Anterior cingulate cortex (tissue), 58 donors: ENCODE measurements around the gene DDIT3.
"Not testable (repeated sequence)": the region's sequence is repeated elsewhere in the genome, so short reads cannot be mapped to it uniquely, and the experiment has no call there.

Experiments
- DNase-seq, 58 donors: peaks; one replicate each; lab custom pipeline; 2025; lab: John Stamatoyannopoulos, UW

Gene DDIT3

DNA sequence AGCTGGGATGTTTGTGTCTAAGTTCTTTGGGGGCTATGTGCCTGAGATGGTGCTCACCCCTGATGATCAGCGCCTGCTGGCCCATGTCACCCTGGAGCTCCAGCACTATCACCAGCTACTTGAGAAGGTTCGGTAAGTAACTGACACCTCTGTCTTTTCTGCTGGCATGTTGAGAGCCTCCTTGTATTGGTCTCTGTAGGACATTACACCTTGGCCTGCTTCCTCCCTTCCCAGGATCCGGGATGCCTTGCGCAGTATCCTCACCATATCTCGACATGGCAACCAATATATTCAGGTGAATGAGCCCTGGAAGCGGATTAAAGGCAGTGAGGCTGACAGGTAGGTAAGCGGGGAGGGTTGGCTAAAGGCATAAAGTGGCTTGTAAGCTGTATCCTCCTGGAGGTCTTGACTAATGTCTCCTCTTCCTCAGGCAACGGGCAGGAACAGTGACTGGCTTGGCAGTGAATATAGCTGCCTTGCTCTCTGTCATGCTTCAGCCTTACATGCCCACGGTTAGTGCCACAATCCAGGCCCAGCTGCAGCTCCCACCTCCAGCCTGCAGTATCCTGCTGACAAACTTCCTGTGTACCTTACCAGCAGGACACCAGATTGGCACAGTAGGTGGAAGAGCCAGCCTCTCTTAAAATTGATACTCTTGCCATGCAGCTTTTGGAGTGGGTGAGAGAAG lies 5.5 kb downstream of the DDIT3 start:
- DNase-seq = no peak

DNA sequence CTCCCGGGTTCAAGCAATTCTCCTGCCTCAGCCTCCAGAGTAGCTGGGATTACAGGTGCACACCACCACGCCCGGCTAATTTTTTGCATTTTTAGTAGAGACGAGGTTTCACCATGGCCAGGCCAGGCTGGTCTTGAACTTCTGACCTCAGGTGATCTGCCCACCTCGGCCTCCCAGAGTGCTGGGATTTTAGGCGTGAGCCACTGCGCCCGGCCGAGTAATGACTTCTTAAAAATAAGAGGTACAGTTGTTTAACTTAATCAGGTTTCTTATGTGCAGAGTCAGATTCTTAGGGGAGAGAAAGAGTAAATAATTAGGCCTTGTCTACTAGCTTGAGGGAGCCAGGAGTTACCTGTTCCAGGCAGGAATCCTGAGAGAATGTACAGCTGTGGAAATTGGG lies 6.1 kb downstream of the DDIT3 start:
- not testable (repeated sequence) for DNase-seq

DNA sequence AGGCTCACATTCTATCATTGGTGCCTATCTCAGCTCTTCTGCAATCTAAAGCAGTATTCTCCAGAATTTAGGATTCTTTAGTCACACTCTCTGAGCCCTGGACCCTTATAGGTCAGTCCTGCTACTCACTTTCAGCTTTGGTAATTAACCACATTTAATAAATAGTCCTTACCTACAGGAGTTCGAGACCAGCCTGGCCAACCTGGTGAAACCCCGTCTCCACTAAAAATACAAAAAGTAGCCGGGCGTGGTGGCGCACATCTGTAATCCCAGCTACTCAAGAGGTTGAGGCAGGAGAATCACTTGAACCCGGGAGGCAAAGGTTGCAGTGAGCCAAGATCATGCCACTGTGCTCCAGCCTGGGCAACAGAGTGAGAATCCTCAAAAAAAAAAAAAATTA lies 6.6 kb downstream of the DDIT3 start:
- not testable (repeated sequence) for DNase-seq

DNA sequence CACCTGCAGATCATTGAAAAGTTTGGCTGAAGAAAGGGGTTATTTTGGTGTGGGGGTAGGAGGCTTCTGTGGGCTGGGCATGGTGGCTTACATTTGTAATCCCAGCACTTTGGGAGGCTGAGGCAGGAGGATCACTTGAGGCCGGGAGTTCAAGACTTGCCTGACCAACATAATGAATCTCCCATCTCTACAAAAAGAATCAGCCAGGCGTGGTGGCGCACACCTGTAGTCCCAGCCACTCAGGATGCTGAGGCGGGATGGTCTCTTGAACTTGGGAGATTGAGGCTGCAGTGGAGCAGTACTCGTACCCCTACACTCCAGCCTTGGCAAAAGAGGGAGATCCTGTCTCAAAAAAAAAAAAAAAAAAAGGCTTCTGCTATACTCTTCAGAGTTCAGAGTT lies 7.0 kb downstream of the DDIT3 start:
- no peak for DNase-seq

DNA sequence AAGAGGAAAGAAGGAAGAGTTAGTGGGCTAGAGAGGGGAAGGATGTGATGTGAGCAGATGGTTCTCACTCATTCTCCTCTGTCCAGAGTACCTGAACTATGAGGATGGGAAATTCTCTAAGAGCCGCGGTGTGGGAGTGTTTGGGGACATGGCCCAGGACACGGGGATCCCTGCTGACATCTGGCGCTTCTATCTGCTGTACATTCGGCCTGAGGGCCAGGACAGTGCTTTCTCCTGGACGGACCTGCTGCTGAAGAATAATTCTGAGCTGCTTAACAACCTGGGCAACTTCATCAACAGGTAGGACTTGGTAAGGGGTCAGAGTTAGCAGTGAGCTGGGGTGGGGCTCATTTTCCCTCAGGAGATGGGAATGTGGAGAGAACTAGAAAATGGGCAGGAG lies 7.6 kb downstream of the DDIT3 start:
- DNase-seq = no peak

DNA sequence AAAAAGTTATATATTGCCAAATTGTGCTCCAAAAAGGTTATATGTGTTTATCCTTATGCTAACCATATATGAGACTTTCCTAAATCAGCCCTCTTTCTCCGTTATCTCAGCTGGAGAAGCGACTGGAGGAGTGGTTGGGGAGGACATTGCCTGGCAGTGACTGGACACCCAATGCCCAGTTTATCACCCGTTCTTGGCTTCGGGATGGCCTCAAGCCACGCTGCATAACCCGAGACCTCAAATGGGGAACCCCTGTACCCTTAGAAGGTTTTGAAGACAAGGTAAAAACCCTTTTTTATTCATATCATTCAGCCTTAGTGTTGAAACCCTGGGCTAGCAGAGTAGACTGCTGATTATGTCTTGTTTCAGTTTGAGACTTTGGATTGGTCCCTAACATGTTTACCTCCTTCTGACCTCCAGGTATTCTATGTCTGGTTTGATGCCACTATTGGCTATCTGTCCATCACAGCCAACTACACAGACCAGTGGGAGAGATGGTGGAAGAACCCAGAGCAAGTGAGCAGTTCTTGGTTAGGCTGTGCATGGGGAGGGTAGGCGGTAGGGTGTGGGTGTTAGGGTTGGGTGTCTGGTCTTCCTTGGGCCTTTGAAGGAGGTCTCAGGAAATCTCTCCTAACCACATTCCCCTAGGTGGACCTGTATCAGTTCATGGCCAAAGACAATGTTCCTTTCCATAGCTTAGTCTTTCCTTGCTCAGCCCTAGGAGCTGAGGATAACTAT lies 8.6 kb downstream of the DDIT3 start:
- no peak for DNase-seq

DNA sequence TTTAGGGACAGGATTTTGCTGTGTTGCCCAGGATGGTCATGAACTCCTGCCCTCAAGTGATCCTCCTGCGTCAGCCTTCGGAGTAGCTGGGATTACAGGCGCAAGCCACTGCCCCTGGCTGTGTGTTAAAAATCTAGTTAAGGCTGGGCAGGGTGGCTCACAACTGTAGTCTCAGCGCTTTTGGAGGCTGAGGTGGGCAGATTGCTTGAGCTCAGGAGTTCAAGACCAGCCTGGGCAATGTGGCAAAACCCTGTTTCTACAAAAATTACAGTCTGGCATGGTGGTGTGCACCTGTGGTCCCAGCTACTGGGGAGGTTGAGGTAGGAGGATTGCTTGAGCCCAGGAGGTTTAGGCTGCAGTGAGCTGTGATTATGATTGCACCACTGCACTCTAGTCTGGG lies 9.2 kb downstream of the DDIT3 start:
- no peak for DNase-seq

DNA sequence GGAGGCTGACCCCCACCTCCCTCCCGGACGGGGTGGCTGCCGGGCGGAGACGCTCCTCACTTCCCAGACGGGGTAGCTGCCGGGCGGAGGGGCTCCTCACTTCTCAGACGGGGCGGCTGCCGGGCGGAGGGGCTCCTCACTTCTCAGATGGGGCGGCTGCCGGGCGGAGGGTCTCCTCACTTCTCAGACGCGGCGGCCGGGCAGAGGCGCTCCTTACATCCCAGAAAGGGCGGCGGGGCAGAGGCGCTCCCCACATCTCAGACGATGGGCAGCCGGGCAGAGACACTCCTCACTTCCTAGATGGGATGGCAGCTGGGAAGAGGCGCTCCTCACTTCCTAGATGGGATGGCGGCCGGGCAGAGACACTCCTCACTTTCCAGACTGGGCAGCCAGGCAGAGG lies 12.5 kb downstream of the DDIT3 start:
- DNase-seq = not testable (repeated sequence)

DNA sequence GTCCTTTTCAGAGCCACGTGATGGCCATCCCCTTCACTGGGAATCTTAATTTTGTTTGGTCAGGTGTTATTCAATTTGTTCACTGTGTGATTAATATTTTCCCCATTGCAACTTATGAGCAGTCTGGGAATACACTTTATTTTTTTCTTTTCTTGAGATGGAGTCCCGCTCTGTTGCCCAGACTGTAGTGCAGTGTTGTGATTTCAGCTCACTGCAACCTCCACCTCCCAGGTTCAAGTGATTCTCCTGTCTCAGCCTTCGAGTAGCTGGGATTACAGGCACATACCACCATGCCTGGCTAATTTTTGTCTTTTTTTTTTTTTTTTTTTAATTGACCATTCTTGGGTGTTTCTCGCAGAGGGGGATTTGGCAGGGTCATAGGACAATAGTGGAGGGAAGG lies 13.8 kb downstream of the DDIT3 start:
- DNase-seq = not testable (repeated sequence)

DNA sequence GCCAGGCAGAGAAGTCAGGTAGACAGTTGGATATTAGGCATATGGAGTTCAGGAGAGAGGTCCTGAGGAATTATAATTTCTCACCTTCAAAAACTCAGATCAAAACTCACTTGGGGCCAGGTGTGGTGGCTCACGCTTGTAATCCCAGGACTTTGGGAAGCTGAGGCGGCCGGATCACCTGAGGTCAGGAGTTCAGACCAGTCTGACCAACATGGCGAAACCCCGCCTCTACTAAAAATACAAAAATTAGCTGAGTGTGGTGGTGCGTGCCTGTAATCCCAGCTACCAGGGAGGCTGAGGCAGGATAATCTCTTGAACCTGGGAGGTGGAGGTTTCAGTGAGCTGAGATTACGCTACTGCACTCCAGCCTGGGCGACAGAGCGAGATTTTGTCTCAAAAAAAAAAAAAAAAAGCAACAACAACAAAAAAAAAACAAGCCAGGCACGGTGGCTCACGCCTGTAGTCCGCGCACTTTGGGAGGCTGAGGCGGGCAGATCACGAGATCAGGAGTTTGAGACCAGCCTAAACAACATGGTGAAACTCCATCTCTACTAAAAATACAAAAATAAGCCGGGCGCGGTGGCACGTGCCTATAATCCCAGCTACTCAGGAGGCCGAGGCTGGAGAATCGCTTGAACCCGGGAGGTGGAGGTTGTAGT lies 17.9 kb downstream of the DDIT3 start:
- DNase-seq = not testable (repeated sequence)

DNA sequence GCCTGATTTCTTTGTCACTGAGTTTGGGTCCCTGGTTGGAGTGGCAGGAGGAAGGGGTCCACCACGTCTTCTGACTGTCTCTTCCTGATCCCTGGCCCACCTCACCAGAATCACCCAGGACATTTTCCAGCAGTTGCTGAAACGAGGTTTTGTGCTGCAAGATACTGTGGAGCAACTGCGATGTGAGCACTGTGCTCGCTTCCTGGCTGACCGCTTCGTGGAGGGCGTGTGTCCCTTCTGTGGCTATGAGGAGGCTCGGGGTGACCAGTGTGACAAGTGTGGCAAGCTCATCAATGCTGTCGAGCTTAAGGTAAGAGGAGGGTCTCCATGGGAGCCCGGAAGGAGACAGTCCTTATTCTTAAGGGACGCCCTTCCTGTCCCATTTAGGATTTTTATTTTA lies 20.1 kb downstream of the DDIT3 start:
- DNase-seq = no peak

DNA sequence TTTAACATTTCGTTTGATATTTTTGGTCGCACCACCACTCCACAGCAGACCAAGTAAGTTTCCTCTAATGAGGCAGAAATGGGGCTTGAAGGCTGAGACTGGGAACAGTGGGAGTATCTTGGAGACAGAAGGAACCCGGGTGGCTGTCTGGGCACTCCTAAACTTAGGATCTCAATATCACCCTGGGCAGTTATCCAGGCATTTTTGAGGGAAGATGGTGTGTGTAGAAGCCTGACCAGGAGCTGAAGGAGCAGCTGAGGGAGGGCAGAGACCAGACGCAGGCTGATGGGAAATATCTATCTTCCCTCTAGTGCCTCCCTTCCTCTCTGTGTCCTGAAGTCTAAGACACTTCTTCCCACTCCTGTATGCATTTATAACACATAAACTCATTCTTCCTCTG lies 21.7 kb downstream of the DDIT3 start:
- DNase-seq = no peak

DNA sequence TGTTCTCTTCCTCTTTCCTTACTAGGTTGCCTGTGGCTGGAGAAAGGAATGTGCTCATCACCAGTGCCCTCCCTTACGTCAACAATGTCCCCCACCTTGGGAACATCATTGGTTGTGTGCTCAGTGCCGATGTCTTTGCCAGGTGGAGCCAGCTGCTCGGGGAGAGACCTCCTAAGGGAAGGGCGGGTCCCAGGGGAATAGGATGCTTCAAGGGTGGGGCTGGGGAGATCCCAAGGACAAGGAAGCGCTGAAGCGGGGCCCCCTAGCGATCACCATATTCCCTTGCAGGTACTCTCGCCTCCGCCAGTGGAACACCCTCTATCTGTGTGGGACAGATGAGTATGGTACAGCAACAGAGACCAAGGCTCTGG lies 22.2 kb downstream of the DDIT3 start:
- DNase-seq = no peak

DNA sequence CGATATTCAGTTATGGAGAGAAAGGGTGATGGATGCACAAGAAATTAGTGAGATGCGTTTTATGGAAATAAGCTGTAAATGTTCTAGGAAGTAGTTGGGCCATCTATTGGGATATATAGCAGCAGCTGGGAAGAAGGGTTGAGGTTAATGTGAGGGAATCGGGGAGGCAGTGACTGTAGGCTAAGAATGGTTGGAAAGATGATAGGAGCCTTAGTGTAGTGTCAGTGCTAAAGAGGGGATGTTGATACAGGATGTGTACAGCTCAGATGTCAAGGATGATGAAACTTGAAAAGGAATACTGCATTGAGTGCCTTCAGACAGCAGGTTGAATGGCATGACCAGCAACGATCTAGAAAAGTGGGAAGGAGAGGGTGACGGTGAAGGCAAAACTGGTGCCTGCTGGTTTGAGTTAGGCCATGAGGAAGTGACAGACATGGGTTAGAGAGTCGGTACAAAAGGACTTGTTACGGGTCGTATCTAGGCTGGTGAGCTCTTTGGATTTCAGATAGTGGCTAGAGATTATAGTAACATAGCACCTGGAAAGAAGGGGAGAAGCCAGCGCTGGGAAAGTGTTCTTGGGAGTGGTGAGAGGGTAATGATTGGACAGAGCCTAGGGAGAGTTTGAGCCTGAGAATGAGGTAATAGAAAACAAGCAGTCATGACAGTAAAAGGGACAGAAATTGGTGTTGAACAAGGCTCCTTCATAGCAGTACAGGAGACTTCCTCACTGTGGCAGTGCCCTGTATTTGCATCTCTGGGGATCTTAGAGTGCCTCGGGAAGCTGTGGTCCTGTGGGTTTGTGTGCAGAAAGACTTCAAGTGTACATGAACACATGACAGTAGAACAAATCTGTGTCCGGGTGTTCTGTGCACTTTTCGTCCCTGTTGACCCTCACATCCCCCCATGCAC lies 22.8 kb downstream of the DDIT3 start:
- no peak for DNase-seq

DNA sequence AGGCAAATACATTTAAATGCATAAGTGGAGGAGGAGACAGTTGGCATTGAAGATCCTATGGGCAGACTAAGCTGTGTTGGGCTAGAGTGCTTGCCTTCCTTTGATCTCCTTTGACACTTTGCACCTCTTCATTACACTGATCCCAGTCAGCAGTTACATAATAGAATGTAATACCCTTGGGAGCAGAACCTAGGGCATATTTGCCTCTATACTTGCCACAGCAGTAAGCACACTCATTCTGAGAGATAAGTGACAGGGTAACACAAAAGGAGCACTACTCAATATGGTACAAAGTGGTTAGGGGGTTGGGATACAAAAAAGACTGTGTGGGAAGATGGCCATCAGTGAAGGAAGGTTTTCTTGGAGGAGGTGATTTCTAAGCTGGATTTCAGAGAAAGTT lies 23.5 kb downstream of the DDIT3 start:
- DNase-seq = no peak

DNA sequence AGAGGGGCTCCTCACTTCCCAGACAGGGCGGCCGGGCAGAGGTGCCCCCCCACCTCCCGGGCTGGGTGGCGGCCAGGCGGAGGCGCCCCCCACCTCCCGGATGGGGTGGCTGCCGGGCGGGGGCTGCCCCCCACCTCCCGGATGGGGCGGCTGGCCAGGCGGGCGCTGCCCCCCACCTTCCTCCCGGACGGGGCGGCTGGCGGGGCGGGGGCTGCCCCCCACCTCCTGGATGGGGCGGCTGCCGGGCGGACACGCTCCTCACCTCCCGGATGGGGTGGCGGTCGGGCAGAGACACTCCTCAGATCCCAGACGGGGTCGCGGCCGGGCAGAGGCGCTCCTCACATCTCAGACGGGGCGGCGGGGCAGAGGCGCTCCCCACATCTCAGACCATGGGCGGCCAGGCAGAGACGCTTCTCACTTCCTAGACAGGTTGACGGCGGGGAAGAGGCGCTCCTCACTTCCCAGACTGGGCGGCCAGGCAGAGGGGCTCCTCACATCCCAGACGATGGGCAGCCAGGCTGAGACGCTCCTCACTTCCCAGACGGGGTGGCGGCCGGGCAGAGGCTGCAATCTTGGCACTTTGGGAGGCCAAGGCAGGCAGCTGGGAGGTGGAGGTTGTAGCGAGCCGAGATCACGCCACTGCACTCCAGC lies 25.1 kb downstream of the DDIT3 start:
- not testable (repeated sequence) for DNase-seq

DNA sequence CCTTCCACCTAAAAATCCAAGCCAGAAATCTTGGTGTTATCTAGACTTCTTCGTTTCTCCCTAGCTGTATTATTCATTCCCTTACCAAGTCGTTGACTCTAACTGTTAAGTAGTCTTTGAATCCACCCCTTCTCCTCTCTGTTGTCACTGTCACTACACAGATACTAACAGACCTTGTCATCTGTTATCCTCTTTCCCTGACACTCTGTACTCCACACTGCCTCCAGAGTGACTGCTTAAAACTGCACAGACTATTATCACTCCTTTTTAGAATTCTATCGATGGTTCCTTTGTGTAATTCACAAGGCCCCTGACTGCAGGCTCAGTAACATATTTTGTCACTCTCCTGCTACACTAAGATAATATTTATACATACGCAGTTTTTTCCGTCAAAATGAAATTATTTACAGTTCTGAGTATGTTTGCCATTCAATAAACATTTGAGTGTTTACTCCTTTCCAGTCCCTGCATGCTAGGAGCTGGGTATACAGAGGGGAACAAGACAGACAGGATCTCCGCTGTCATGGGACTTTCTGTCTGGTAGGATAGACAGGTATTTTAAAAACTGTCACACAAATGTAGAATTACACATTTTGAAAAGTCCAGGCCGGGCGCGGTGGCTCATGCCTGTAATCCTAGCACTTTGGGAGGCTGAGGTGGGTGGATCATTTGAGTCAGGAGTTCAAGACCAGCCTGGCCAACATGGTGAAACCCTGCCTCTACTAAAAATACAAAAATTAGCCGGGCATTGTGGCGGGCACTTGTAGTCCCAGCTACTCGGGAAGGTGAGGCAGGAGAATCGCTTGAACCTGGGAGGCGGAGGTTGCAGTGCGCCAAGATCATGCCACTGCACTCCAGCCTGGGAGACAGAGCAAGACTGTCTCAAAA lies 28.7 kb downstream of the DDIT3 start:
- no peak for DNase-seq

DNA sequence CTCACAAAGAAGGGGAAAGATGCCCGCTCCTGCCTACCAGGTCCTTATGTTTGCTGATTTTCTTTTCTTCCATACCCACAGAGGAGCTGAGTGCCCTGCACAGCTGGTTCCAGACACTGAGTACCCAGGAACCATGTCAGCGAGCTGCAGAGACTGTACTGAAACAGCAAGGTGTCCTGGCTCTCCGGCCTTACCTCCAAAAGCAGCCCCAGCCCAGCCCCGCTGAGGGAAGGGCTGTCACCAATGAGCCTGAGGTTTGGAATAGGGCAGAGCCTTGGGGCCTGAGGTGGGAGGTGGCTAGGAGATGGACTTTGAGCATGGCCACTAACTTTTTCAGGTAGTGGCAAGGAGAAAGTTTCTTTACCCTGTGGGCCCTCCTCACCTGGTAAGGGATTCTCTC lies 30.2 kb downstream of the DDIT3 start:
- DNase-seq = no peak

DNA sequence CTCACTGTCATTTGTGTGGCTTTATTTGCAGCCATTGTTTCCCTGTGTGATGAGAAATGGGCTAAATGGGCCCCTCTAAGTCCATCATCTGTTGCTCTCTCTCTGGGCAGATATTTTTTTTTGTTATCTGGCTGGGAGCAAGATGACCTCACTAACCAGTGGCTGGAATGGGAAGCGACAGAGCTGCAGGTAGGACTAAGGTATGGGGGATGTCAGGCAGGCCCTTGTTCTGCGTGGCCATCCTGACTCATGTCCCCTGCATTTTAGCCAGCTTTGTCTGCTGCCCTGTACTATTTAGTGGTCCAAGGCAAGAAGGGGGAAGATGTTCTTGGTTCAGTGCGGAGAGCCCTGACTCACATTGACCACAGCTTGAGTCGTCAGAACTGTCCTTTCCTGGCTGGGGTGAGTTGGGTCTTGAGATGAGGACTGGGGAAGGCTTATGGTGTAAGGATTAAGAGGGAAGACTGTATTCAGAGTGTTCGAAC lies 31.1 kb downstream of the DDIT3 start:
- DNase-seq = no peak
